HG03045 (cell line): ENCODE results near the gene CGAS.
A peak's percentile ranks its signal among the peaks of the same experiment; 100 is the strongest.
"Not testable (repeated sequence)": the region's sequence is repeated elsewhere in the genome, so short reads cannot be mapped to it uniquely, and the experiment has no call there.

ENCODE experiments used
- ATAC-seq: cut with Tn5 transposase; IDR thresholded peaks from one replicate; pipeline ENCODE4 v1.9.1; 2021; ENCODE audit warnings: mild to moderate bottlenecking, moderate library complexity; ENCODE audit not compliant: unreplicated experiment

Gene CGAS

GRCh38 chr6:73452107-73452461 lies at the start of gene CGAS:
TSS of gene CGAS (minus strand) at chr6:73452297. CDS start at chr6:73452181, 116 bp downstream.
- ATAC-seq: peak; percentile 84

GRCh38 chr6:73497915-73498314 lies 45.8 kb upstream of the CGAS start:
- no peak for ATAC-seq

GRCh38 chr6:73491377-73491776 lies 39.3 kb upstream of the CGAS start:
- ATAC-seq: no peak

- no peak for ATAC-seq
Measured at GRCh38 chr6:73487473-73487872, 35.4 kb upstream of the CGAS start.

DNA sequence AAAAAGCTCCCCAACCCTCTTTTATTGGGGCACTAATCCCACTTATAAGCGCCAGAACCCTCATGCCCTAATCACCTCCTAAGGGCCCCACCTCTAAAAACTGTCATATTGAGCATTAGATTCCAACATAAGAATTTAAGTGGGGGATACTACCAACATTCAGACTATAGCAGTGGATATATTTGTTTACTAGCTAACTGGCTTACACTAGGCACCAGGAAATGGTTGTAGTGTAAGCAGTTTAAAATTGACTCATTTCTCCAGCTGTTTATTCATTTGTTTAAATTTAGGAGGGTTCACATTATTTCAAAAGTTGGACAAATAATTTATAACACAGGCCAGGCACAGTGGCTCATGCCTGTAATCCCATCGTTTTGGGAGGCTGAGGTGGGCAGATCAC lies 32.3 kb upstream of the CGAS start:
- no peak for ATAC-seq

DNA sequence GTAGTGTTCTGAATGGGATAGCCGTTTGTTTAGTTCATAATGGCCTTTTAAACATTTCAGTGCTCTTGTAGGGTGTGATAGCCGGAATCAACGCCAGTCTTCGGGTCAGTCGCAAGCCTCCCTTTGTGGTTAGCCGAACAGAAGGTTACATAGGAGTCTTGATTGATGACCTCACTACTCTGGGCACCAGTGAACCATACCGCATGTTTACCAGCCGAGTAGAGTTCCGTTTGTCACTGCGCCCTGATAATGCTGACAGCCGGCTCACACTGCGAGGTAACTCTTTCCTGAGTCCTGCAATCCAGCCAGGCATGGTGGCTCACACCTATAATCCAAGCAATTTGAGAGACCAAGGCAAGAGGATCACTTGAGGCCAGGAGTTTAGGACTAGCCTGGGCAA lies 29.9 kb upstream of the CGAS start:
- ATAC-seq: no peak

- no peak for ATAC-seq
Measured at GRCh38 chr6:73477407-73477806, 25.3 kb upstream of the CGAS start.

- no peak for ATAC-seq
Measured at GRCh38 chr6:73476723-73477122, 24.6 kb upstream of the CGAS start.

GRCh38 chr6:73471686-73472290 lies 19.7 kb upstream of the CGAS start:
- peak; percentile 95 for ATAC-seq

DNA sequence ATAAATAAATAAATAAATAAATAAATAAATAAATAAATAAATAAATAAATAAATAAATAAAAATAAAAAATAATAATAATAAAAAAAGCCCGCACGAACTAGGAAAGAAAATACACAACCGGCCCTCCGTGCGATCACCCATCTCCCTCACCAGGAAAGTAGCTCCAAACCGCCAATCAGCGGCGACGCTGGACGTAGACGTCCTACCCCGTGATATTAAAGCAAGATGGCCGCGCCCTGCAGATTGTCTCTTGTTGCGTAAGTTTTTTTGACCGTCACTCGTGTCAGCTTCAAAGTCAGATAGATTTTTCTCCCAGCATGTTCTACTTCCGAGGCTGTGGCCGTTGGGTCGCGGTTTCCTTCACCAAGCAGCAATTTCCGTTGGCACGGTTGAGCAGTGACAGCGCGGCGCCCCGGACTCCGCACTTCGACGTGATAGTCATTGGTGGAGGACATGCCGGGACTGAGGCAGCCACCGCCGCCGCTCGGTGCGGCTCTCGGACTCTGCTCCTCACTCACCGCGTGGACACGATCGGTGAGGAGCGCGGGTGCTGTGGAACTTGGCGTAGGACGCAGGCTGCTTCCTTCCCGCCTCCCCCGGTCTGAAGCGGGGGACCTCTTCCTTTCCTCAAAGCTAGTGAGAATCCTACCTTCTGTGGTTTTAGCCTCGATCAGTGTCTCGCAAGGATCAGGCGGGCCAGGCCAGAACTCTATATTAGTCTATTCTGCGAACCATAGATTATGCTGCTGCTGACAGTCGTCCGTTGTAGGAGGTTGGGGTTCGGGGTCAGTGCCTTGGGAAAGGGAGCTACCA lies 9.6 kb upstream of the CGAS start, which contains the start of gene MTO1:
Gene MTO1, plus strand, starts transcription at position 201 of the 814 bp plus-strand sequence. Its CDS starts 118 bp downstream, at position 319.
- ATAC-seq: peak; percentile 94

DNA sequence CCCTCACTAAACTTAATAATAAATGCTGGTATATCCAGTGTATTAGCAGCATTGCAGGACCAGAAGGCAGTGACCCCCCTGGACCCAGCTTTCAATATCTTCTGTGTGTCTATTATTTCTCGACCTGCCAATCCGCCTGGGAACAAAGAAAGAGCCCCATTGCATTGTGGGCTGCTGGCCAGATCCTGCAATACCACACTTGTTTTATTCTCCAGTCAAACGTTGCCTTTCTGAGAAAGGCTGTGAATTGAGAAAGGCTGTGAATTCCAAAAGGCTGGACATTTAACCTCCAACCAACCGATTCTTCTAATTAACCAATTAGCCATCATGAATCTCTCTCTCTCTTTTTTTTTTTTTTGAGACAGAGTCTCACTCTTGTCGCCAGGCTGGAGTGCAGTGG lies 8.0 kb upstream of the CGAS start:
- ATAC-seq: no peak

DNA sequence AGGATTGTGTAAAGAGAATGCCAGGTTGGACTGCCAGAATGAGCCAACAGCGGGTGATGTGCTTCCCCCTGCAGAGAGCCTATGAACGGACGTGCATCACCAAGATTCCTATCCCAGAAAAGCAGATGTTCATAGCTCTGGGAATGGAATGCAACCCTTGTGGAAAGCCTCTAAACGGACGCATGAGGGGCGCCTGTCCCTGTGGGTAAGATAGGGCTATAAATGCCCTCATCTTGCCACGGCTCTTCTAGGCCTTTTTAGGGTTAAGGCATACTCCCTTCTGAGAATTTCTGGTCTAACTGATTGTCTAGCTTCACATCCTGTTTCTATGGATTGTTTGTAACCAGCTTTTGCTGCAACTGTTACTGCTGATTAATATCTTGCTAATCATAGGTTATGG lies 7.4 kb upstream of the CGAS start:
- not testable (repeated sequence) for ATAC-seq

GRCh38 chr6:73455865-73456629 lies 4.0 kb upstream of the CGAS start:
- ATAC-seq: no peak

- peak; percentile 42 for ATAC-seq
Measured at GRCh38 chr6:73451223-73452106, 632 bp downstream of the CGAS start.

DNA sequence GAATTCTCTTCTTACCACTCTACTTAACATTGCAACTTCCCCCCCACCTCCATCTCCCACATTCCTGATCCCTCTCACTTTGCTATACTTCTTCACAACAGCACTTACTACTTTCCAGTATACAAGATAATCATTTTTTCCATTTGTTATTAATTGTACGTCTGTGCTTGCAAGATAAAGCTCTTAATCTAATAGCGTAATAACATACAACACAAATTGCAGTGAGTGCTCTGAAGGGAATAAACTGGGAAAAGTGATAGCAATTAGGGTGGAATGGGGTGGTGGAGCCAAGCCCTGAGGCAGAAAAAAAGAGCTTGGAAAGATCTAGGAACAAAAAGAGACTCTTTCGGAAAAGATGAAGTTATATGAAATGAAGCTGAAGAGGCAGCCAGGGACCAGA lies 8.5 kb downstream of the CGAS start:
- no peak for ATAC-seq

DNA sequence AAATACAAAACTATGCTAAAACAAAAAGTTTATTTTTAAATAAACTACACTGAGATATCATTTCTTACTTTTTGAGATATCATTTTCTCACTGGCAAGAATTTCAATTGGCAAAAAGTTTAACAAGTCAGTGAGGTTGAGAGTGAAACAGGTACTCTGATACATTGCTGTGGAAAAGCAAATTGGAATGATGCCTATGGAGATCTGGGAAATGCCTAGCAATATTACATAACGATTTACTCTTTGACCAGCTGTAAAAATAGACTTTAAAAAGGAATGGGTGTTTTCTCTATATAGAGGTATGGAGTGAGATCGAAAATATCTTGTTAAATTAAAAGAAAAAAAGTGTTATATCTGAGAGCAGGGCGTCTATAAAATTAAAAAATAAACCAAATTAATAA lies 16.9 kb downstream of the CGAS start:
- no peak for ATAC-seq

DNA sequence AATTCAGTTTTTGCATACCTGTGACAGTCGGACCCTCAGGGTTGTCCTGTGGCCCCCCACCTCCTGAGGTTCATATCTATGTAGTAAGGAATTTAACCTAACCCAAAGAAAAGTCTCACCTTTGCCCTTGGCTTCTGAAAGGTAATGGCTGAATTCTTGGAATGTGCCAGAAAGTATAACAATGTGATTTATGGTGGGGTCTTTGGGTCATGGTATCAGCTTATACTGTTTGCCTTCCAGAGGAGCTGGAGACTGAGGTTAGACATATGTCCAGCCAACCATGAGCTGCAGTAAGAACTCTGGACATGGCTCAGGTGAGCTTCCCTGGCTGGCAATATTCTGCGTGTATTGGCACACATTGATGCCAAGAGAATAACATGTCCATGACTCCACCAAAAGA lies 30.6 kb downstream of the CGAS start:
- no peak for ATAC-seq

- no peak for ATAC-seq
Measured at GRCh38 chr6:73418081-73418741, 33.9 kb downstream of the CGAS start.

- ATAC-seq: no peak
Measured at GRCh38 chr6:73413102-73413501, 39.0 kb downstream of the CGAS start.

GRCh38 chr6:73409395-73409794 lies 42.7 kb downstream of the CGAS start:
- no peak for ATAC-seq
